SK-N-SH treated with all-trans-retinoic acid at 6 μM for 48 hours (cell line): ENCODE results near the gene CLCNKA.
"Not testable (repeated sequence)": the region's sequence is repeated elsewhere in the genome, so short reads cannot be mapped to it uniquely, and the experiment has no call there.

Experiments used
- ARNTL ChIP-seq: fragments of 450-650 bp; formaldehyde crosslinking; IDR thresholded peaks from 2 replicates; pipeline ENCODE4 v1.5.0; 2020; ENCODE audit warnings: low read depth, mild to moderate bottlenecking, moderate library complexity, borderline replicate concordance
- CSDC2 ChIP-seq: fragments of 250-450 bp; sonication (Bioruptor Pico); IDR thresholded peaks from 2 replicates; pipeline ENCODE4 v1.5.0; 2020; ENCODE audit warnings: mild to moderate bottlenecking, moderate library complexity
- ESRRG ChIP-seq: fragments of 250-450 bp; sonication (Bioruptor Pico); IDR thresholded peaks from 2 replicates; pipeline ENCODE4 v1.6.1; 2021; ENCODE audit warnings: mild to moderate bottlenecking
- ISL1 ChIP-seq: fragments of 250-450 bp; sonication (Bioruptor Pico); IDR thresholded peaks from 2 replicates; pipeline ENCODE4 v2.1.2; 2022; ENCODE audit warnings: mild to moderate bottlenecking, moderate library complexity
- RARB ChIP-seq: fragments of 250-450 bp; sonication (Bioruptor Pico); IDR thresholded peaks from 2 replicates; pipeline ENCODE4 v1.8.0; 2021; ENCODE audit warnings: mild to moderate bottlenecking, moderate library complexity
- SNAI2 ChIP-seq: fragments of 250-450 bp; sonication (Bioruptor Pico); IDR thresholded peaks from 2 replicates; pipeline ENCODE4 v1.5.0; 2020; ENCODE audit warnings: mild to moderate bottlenecking, moderate library complexity
- ZC3H10 ChIP-seq: fragments of 250-450 bp; sonication (Bioruptor Pico); IDR thresholded peaks from 2 replicates; pipeline ENCODE4 v1.5.1; 2021; ENCODE audit warnings: mild to moderate bottlenecking, moderate library complexity
- ZFP3 ChIP-seq: fragments of 250-450 bp; sonication (Bioruptor Pico); IDR thresholded peaks from 2 replicates; pipeline ENCODE4 v1.5.0; 2020; ENCODE audit warnings: mild to moderate bottlenecking, moderate library complexity
- ZFP30 ChIP-seq: fragments of 450-650 bp; formaldehyde crosslinking; IDR thresholded peaks from 2 replicates; pipeline ENCODE4 v1.5.0; 2022; ENCODE audit warnings: mild to moderate bottlenecking, moderate library complexity
- TF ChIP-seq, protein P1 (sequence below): fragments of 250-450 bp; sonication (Bioruptor Pico); IDR thresholded peaks from 2 replicates; pipeline ENCODE4 v1.5.1; 2020; ENCODE audit warnings: low read depth, mild to moderate bottlenecking, moderate library complexity
- TF ChIP-seq, protein P2 (sequence below): fragments of 250-450 bp; sonication (Bioruptor Pico); IDR thresholded peaks from 2 replicates; pipeline ENCODE4 v1.5.1; 2021; ENCODE audit warnings: mild to moderate bottlenecking, moderate library complexity
- TF ChIP-seq, protein P3 (sequence below): fragments of 250-450 bp; sonication (Bioruptor Pico); IDR thresholded peaks from 2 replicates; pipeline ENCODE4 v1.8.0; 2020; ENCODE audit warnings: mild to moderate bottlenecking, moderate library complexity, borderline replicate concordance
- TF ChIP-seq, protein P4 (sequence below): fragments of 250-450 bp; sonication (Bioruptor Pico); IDR thresholded peaks from 2 replicates; pipeline ENCODE4 v1.8.0; 2021; ENCODE audit warnings: low read depth, mild to moderate bottlenecking, moderate library complexity, borderline replicate concordance
- TF ChIP-seq, protein P5 (sequence below): fragments of 250-450 bp; sonication (Bioruptor Pico); IDR thresholded peaks from 2 replicates; pipeline ENCODE4 v1.5.0; 2020; ENCODE audit warnings: mild to moderate bottlenecking, moderate library complexity

DNA sequence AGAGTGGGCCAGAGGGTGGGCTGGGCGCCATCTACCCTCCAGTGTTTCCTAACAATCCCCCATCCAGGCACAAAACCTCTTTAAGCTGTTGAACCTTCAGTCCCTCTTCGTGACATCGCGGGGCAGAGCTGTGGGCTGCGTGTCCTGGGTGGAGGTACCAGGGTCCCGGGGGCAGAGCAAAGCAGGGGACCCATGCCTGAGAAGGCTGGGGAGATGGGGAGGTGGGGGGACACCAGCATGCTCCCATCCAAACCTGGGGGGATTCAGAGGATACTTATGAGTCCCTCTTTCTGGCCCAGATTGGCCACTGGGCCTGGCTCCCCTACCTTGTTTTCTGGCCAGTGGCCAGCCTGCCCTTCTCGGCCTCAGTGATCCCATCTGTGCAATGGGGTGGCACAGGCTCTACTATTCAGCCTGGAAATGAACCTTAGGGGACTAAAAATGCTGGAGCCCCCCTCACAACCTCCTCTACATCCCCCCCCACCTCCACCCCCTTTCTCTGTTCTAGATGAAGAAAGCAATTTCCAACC lies 11.3 kb downstream of the CLCNKA start:
- TF ChIP-seq, protein P1, sequence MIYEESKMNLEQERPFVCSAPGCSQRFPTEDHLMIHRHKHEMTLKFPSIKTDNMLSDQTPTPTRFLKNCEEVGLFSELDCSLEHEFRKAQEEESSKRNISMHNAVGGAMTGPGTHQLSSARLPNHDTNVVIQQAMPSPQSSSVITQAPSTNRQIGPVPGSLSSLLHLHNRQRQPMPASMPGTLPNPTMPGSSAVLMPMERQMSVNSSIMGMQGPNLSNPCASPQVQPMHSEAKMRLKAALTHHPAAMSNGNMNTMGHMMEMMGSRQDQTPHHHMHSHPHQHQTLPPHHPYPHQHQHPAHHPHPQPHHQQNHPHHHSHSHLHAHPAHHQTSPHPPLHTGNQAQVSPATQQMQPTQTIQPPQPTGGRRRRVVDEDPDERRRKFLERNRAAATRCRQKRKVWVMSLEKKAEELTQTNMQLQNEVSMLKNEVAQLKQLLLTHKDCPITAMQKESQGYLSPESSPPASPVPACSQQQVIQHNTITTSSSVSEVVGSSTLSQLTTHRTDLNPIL (CRISPR knock-in tag): not testable (repeated sequence)
- TF ChIP-seq, protein P2, sequence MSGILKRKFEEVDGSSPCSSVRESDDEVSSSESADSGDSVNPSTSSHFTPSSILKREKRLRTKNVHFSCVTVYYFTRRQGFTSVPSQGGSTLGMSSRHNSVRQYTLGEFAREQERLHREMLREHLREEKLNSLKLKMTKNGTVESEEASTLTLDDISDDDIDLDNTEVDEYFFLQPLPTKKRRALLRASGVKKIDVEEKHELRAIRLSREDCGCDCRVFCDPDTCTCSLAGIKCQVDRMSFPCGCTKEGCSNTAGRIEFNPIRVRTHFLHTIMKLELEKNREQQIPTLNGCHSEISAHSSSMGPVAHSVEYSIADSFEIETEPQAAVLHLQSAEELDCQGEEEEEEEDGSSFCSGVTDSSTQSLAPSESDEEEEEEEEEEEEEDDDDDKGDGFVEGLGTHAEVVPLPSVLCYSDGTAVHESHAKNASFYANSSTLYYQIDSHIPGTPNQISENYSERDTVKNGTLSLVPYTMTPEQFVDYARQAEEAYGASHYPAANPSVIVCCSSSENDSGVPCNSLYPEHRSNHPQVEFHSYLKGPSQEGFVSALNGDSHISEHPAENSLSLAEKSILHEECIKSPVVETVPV (CRISPR knock-in tag): not testable (repeated sequence)
- TF ChIP-seq SNAI2; ZC3H10 (CRISPR knock-in tag); CSDC2 (CRISPR knock-in tag); ESRRG (CRISPR knock-in tag); RARB (CRISPR knock-in tag); ARNTL (CRISPR knock-in tag); ZFP30 (CRISPR knock-in tag); ISL1 (CRISPR knock-in tag); ZFP3 (CRISPR knock-in tag): not testable (repeated sequence)
- TF ChIP-seq, protein P3, sequence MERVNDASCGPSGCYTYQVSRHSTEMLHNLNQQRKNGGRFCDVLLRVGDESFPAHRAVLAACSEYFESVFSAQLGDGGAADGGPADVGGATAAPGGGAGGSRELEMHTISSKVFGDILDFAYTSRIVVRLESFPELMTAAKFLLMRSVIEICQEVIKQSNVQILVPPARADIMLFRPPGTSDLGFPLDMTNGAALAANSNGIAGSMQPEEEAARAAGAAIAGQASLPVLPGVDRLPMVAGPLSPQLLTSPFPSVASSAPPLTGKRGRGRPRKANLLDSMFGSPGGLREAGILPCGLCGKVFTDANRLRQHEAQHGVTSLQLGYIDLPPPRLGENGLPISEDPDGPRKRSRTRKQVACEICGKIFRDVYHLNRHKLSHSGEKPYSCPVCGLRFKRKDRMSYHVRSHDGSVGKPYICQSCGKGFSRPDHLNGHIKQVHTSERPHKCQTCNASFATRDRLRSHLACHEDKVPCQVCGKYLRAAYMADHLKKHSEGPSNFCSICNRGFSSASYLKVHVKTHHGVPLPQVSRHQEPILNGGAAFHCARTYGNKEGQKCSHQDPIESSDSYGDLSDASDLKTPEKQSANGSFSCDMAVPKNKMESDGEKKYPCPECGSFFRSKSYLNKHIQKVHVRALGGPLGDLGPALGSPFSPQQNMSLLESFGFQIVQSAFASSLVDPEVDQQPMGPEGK: not testable (repeated sequence)
- TF ChIP-seq, protein P4, sequence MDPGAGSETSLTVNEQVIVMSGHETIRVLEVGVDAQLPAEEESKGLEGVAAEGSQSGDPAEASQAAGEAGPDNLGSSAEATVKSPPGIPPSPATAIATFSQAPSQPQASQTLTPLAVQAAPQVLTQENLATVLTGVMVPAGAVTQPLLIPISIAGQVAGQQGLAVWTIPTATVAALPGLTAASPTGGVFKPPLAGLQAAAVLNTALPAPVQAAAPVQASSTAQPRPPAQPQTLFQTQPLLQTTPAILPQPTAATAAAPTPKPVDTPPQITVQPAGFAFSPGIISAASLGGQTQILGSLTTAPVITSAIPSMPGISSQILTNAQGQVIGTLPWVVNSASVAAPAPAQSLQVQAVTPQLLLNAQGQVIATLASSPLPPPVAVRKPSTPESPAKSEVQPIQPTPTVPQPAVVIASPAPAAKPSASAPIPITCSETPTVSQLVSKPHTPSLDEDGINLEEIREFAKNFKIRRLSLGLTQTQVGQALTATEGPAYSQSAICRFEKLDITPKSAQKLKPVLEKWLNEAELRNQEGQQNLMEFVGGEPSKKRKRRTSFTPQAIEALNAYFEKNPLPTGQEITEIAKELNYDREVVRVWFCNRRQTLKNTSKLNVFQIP: not testable (repeated sequence)
- TF ChIP-seq, protein P5, sequence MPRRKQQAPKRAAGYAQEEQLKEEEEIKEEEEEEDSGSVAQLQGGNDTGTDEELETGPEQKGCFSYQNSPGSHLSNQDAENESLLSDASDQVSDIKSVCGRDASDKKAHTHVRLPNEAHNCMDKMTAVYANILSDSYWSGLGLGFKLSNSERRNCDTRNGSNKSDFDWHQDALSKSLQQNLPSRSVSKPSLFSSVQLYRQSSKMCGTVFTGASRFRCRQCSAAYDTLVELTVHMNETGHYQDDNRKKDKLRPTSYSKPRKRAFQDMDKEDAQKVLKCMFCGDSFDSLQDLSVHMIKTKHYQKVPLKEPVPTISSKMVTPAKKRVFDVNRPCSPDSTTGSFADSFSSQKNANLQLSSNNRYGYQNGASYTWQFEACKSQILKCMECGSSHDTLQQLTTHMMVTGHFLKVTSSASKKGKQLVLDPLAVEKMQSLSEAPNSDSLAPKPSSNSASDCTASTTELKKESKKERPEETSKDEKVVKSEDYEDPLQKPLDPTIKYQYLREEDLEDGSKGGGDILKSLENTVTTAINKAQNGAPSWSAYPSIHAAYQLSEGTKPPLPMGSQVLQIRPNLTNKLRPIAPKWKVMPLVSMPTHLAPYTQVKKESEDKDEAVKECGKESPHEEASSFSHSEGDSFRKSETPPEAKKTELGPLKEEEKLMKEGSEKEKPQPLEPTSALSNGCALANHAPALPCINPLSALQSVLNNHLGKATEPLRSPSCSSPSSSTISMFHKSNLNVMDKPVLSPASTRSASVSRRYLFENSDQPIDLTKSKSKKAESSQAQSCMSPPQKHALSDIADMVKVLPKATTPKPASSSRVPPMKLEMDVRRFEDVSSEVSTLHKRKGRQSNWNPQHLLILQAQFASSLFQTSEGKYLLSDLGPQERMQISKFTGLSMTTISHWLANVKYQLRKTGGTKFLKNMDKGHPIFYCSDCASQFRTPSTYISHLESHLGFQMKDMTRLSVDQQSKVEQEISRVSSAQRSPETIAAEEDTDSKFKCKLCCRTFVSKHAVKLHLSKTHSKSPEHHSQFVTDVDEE (CRISPR knock-in tag): not testable (repeated sequence)
